Measurements from ENCODE around the gene USP36. TPM values are rescaled to one million over a fixed set of nuclear protein-coding genes. Genes with fewer than 3 reads are reported as not detected.

The USP36 gene
- total and polyA plus RNA-seq, 7 donors = 14.0 to 40.5 (median 24.2) TPM

GRCh38 chr17:78826421-78826820 is 14.2 kb downstream of the USP36 start:
- Histone ChIP-seq H3K4me3 (no peak overlapping the region), H3K4me1 (no peaks in the 10 kb centered on the region), H3K27me3 (ENCODE audit: insufficient read depth in 3 of 3, low read length in 2 of 3) (no peaks in the 10 kb centered on the region), H3K9me3 (no peaks in the 10 kb centered on the region), H3K36me3 (ENCODE audit: insufficient read depth in 1 of 2, low read depth in 1 of 2) (peaks cover 3 to 99% of the 10 kb centered on the region in 2 donors), H3K27ac (no peak overlapping the region)
- ATAC-seq (no peak), DNase-seq (no peak)
- no peak for TF ChIP-seq CTCF (IDR thresholded peaks at IDR 0.05)
- 83 to 88% (median 84%) methylated on average over 5 of the region's 5 CpGs for WGBS, 3 donors
- intact Hi-C loops (cut with DNase I) = no loop called here

GRCh38 chr17:78825696-78826095 is 14.9 kb downstream of the USP36 start:
- intact Hi-C loops (cut with DNase I) = no loop called here
- 93 to 98% (median 95%) methylated on average over 6 of the region's 6 CpGs for WGBS, 3 donors
- TF ChIP-seq CTCF (IDR thresholded peaks at IDR 0.05) = no peak
- Histone ChIP-seq H3K9me3 (no peaks in the 10 kb centered on the region), H3K27ac (no peak overlapping the region), H3K36me3 (ENCODE audit: insufficient read depth in 1 of 2, low read depth in 1 of 2) (peaks cover 3 to 99% of the 10 kb centered on the region in 2 donors), H3K4me3 (no peak overlapping the region), H3K27me3 (ENCODE audit: insufficient read depth in 3 of 3, low read length in 2 of 3) (no peaks in the 10 kb centered on the region), H3K4me1 (no peaks in the 10 kb centered on the region)
- DNase-seq (peak in 1 of 2 donors; percentile 38), ATAC-seq (no peak)

GRCh38 chr17:78824240-78824639 is 16.4 kb downstream of the USP36 start:
- intact Hi-C loops (cut with DNase I) = no loop called here
- Histone ChIP-seq H3K9me3 (no peaks in the 10 kb centered on the region), H3K27me3 (ENCODE audit: insufficient read depth in 3 of 3, low read length in 2 of 3) (no peaks in the 10 kb centered on the region), H3K27ac (no peak overlapping the region), H3K4me3 (no peak overlapping the region), H3K4me1 (no peaks in the 10 kb centered on the region), H3K36me3 (ENCODE audit: insufficient read depth in 1 of 2, low read depth in 1 of 2) (peaks cover 1 to 99% of the 10 kb centered on the region in 2 donors)
- TF ChIP-seq CTCF (IDR thresholded peaks at IDR 0.05) = no peak
- 77 to 90% (median 85%) methylated on average over 7 of the region's 7 CpGs for WGBS, 3 donors
- no peak for ATAC-seq
- DNase-seq = no peak

- intact Hi-C loops (cut with DNase I) = no loop called here
Measured at GRCh38 chr17:78823282-78824046, 17.1 kb downstream of the USP36 start.

More at GRCh38 chr17:78823282-78824046, 17.1 kb downstream of the USP36 start:
- no peaks in the 10 kb centered on the region for H3K4me1 ChIP-seq
- ATAC-seq (no peak), DNase-seq (peak in 1 of 2 donors; percentile 15)
- H3K27me3 ChIP-seq (ENCODE audit: insufficient read depth in 3 of 3, low read length in 2 of 3) = no peaks in the 10 kb centered on the region
- no peaks in the 10 kb centered on the region for H3K9me3 ChIP-seq
- H3K4me3 ChIP-seq = no peak overlapping the region
- no peak overlapping the region for H3K27ac ChIP-seq
- 88 to 95% (median 90%) methylated on average over 14 of the region's 14 CpGs for whole genome bisulfite sequencing, 3 donors
- TF ChIP-seq CTCF (IDR thresholded peaks at IDR 0.05) = no peak
- H3K36me3 ChIP-seq (ENCODE audit: insufficient read depth in 1 of 2, low read depth in 1 of 2) = peaks cover under 1 to 99% of the 10 kb centered on the region in 2 donors
